Measurements from ENCODE around the gene VPS8. TPM values are rescaled to one million over a fixed set of nuclear protein-coding genes. Genes with fewer than 3 reads are reported as not detected.

Gene VPS8
- total RNA-seq, 6 experiments from 2014 or later: 26.8 to 34.8 (median 33.0) TPM

DNA sequence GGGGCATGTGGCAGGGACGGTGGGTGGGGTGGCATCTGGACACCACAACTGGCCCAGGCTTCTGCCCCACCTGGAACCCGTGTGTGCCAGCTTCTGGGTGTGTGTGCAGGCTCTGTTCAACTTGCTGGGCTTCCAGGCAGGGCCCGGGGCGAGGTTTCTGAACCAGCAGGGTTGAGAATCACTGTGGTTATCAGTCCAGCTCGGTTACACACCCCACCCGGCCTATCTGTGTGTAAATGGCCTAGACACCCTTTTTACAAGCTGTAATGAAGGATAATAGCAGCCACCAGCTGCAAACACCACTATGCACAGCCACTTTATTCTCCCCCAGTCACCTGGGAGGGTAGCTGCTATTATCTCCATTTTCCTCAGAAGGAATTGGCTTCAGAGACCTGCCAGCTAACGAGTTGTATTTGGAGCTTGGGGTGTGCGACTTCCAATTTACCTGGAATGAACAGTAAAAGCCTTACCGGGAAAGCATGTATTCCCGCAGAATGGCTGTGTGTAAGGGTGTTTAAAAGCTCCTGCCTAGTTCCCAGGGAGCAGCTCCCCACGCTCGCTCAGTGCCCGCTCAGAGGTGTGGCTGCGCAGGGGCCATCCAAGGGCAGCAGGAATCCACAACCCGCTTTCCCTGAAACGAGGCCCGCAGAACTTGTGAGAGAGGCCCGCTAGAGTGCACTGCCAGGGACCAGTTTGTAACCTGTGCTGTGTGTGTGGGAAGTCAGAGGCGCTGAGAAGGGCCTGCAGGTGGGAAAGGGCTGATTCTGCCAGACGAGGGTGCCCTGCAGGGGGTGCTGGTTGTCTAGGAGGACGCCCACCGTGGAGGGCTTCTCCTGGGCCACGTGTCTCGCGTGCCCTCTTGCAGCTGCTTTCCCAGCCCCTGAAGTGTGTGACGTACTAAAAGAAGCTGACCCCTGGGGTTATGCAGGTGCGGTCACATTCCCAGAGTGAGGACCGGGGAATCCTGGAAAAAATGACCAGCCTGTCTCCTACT lies 257.4 kb downstream of the VPS8 start:
- Mint-ChIP-seq H3K4me3 (no peak overlapping the region), H3K36me3 (ENCODE audit: low read depth) (no peaks in the 10 kb centered on the region), H3K27me3 (ENCODE audit: insufficient read depth) (peaks cover 16% of the 10 kb centered on the region), H3K9me3 (no peaks in the 10 kb centered on the region), H3K4me1 (ENCODE audit: low read depth) (peaks cover 6% of the 10 kb centered on the region; the same call in 1 of the 2 replicates), H3K27ac (no peak overlapping the region)
- DNase-seq: no peak
- TF ChIP-seq, protein P1, sequence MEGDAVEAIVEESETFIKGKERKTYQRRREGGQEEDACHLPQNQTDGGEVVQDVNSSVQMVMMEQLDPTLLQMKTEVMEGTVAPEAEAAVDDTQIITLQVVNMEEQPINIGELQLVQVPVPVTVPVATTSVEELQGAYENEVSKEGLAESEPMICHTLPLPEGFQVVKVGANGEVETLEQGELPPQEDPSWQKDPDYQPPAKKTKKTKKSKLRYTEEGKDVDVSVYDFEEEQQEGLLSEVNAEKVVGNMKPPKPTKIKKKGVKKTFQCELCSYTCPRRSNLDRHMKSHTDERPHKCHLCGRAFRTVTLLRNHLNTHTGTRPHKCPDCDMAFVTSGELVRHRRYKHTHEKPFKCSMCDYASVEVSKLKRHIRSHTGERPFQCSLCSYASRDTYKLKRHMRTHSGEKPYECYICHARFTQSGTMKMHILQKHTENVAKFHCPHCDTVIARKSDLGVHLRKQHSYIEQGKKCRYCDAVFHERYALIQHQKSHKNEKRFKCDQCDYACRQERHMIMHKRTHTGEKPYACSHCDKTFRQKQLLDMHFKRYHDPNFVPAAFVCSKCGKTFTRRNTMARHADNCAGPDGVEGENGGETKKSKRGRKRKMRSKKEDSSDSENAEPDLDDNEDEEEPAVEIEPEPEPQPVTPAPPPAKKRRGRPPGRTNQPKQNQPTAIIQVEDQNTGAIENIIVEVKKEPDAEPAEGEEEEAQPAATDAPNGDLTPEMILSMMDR (IDR thresholded peaks at IDR 0.05): no peak; the same call in 1 of the 2 replicates

DNA sequence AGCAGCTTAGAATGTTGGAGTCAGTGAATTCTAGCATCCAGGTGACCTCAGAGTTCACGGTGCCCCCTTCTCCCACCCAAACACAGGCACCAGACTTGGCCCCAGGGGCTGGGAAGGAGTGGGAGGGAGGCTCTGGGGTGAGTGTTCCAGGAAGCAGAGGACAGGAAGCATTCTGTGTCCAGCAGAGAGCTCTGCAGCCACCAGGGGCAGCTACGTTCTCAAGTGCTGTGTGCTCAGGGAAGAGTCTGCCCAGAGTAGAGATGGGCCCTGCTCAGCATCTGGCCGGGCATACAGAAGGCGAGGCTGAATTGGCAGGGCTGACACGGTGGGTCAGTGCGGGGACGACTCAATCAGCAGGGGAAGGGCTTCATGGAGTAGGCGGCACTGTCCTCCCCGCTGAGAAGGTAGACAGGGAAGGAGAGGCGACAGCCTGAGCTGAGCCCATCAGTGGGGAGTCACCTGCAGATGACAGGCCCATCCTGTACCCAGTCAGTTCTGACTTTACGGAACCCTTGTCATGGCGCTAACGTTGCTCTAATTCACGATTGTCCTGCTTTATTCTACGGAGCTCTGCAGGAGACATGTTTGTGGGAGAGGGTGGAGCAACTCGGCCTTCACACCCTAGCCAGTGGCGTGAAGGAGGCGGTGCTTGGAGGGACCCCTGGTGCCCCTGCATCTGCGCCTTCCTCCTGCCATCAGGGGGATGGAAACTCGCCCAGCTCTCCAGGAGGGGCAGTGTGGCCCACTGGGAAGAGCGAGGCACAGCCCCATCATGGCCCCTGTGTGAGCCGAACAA lies 258.7 kb downstream of the VPS8 start:
- Mint-ChIP-seq H3K4me1 (ENCODE audit: low read depth) (peaks cover 6% of the 10 kb centered on the region; the same call in 1 of the 2 replicates), H3K27me3 (ENCODE audit: insufficient read depth) (peaks cover 16% of the 10 kb centered on the region), H3K9me3 (no peaks in the 10 kb centered on the region), H3K36me3 (ENCODE audit: low read depth) (no peaks in the 10 kb centered on the region), H3K27ac (no peak overlapping the region), H3K4me3 (no peak overlapping the region)
- TF ChIP-seq, protein P1 (IDR thresholded peaks at IDR 0.05): peak; percentile 41
- DNase-seq: peak; percentile 16

- H3K36me3 Mint-ChIP-seq (ENCODE audit: low read depth): no peaks in the 10 kb centered on the region
- TF ChIP-seq, protein P1 (IDR thresholded peaks at IDR 0.05): no peak
These were observed 259.4 kb downstream of the VPS8 start for GRCh38 chr3:185071287-185071800.

GRCh38 chr3:185075547-185075946 lies 263.6 kb downstream of the VPS8 start:
- H3K4me1 Mint-ChIP-seq (ENCODE audit: low read depth): peaks cover 9% of the 10 kb centered on the region; the same call in 1 of the 2 replicates
- DNase-seq: no peak
- no peaks in the 10 kb centered on the region for H3K36me3 Mint-ChIP-seq (ENCODE audit: low read depth)
- TF ChIP-seq, protein P1 (IDR thresholded peaks at IDR 0.05): no peak
- H3K9me3 Mint-ChIP-seq: no peaks in the 10 kb centered on the region
- no peak overlapping the region for H3K27ac Mint-ChIP-seq
- H3K27me3 Mint-ChIP-seq (ENCODE audit: insufficient read depth): peaks cover 3% of the 10 kb centered on the region
- H3K4me3 Mint-ChIP-seq: no peak overlapping the region

More at GRCh38 chr3:185071287-185071800, 259.4 kb downstream of the VPS8 start:
- Mint-ChIP-seq H3K9me3 (no peaks in the 10 kb centered on the region), H3K27me3 (ENCODE audit: insufficient read depth) (peaks cover 16% of the 10 kb centered on the region), H3K4me1 (ENCODE audit: low read depth) (peaks cover 6% of the 10 kb centered on the region; the same call in 1 of the 2 replicates), H3K4me3 (no peak overlapping the region), H3K27ac (no peak overlapping the region)
- DNase-seq: no peak

GRCh38 chr3:185076219-185076618 lies 264.3 kb downstream of the VPS8 start:
- H3K4me3 Mint-ChIP-seq: no peak overlapping the region
- no peak for DNase-seq
- H3K27me3 Mint-ChIP-seq (ENCODE audit: insufficient read depth): peaks cover 3% of the 10 kb centered on the region
- H3K4me1 Mint-ChIP-seq (ENCODE audit: low read depth): peaks cover 6% of the 10 kb centered on the region
- H3K36me3 Mint-ChIP-seq (ENCODE audit: low read depth): no peaks in the 10 kb centered on the region
- no peaks in the 10 kb centered on the region for H3K9me3 Mint-ChIP-seq
- H3K27ac Mint-ChIP-seq: no peak overlapping the region
- TF ChIP-seq, protein P1 (IDR thresholded peaks at IDR 0.05): no peak
